Measurements from ENCODE around the gene CA10.

DNA sequence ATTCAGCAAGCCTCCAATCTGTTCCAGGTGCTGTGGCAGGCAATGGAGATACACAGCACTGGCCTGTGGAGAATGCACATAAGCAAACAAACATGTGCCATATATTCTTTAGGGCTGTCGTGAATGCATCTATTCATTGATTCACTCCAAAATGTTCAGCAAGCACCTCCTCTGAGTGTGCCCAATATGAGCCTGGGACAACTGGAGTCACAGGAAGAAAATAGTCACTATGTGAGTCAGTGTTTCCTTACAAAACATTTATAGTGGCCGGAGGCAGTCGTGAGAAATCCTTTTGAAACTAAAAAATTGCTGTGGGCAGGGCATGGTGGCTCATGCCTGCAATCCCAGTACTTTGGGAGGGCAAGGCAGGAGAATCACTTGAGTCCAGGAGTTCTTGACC lies 310.1 kb downstream of the CA10 start:
- TF ChIP-seq CTCF (IDR thresholded peaks at IDR 0.05) (no peak), EZH2 (IDR thresholded peaks at IDR 0.05; ENCODE audit: borderline replicate concordance, insufficient read depth, low read depth, low read length, poor library complexity, severe bottlenecking) (no peak)
